ENCODE results near the gene C9orf152. TPM values are rescaled to one million over a fixed set of nuclear protein-coding genes. Genes with fewer than 3 reads are reported as not detected.

C9orf152 gene
- total RNA-seq = not detected in 2 replicates

GRCh38 chr9:110208031-110208430, at the start of gene C9orf152:
C9orf152 (minus strand) TSS chr9:110208159; CDS start chr9:110207579, 580 bp downstream.

DNA sequence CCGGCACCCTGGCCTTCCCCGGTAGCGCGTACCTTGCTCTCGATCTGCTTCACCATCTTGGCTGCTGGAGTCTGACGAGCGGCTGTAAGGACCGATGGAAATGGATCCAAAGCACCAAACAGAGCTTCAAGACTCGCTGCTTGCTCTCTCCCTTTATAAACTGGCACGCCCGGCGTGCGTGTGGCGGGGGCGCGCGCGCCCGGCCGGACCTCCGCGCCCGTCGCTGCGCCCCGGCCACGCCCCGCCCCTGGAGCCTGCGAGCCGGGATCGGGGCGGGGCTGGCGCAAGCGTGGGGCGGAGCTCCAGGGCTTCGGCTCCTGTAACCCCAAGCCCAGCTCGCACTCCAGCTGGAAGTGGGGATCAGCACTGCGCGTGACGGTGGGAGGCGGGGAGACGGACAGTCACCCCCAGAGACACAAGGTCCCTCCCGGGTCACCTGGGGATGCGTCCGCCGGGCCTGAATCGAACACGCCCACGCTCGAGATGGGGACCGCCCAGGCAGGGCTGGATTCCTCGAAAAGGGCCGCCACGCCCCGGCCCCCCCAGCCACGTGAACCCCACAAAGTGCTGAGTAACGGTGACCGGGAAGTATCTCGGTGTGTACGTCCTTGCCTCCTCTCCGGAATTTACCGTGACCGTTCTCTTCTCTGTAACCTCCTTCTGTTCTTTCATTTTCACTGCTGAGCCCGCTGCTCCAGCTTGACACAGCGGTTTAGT, 48.6 kb upstream of the C9orf152 start, which contains the start of gene TXN:
TSS of gene TXN (minus strand) at position 128 of the 717 bp plus-strand sequence. CDS start at position 56, 72 bp downstream.

Other genes starting within 250 kb of the C9orf152 start
- gene TXN, start 48.3 kb upstream of the C9orf152 start, total RNA-seq = 183 and 248 TPM in 2 replicates
- not detected in 2 replicates for gene TXNDC8, start 129.7 kb upstream of the C9orf152 start, total RNA-seq

Data from vein endothelial cell (primary cell).